ENCODE measurements around the gene TUBB.

GRCh38 chr6:30719791-30720737, at the start of gene TUBB:
- TF ChIP-seq RCOR1 (IDR thresholded peaks at IDR 0.05; ENCODE audit: low read depth, low read length) (no peak), NFE2L2 (conservative IDR thresholded peaks at IDR 0.05; ENCODE audit: low read length) (no peak), CTCF (IDR thresholded peaks at IDR 0.05) (no peak), USF2 (IDR thresholded peaks at IDR 0.05) (peak; percentile 38), POLR2A (IDR thresholded peaks at IDR 0.05; ENCODE audit: low read length) (peak; percentile 69), RAD21 (conservative IDR thresholded peaks at IDR 0.05 in 1 of 2, IDR thresholded peaks at IDR 0.05 in 1 of 2) (no peak), TP53 (CRISPR knock-in tag; IDR thresholded peaks at IDR 0.05) (no peak)
- TF ChIP-seq, protein P1, sequence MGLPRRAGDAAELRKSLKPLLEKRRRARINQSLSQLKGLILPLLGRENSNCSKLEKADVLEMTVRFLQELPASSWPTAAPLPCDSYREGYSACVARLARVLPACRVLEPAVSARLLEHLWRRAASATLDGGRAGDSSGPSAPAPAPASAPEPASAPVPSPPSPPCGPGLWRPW (IDR thresholded peaks at IDR 0.05) = no peak
- TF ChIP-seq, protein P2, sequence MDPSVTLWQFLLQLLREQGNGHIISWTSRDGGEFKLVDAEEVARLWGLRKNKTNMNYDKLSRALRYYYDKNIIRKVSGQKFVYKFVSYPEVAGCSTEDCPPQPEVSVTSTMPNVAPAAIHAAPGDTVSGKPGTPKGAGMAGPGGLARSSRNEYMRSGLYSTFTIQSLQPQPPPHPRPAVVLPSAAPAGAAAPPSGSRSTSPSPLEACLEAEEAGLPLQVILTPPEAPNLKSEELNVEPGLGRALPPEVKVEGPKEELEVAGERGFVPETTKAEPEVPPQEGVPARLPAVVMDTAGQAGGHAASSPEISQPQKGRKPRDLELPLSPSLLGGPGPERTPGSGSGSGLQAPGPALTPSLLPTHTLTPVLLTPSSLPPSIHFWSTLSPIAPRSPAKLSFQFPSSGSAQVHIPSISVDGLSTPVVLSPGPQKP (IDR thresholded peaks at IDR 0.05; ENCODE audit: low read depth, low read length) = no peak

All from A549 (cell line).